CD4-positive, alpha-beta T cell (primary cell): ENCODE data around the gene PLAAT1. TPM values are rescaled to one million over a fixed set of nuclear protein-coding genes. Genes with fewer than 3 reads are reported as not detected.

ENCODE experiments used
- ATAC-seq: fragments of 200-7000 bp; cut with Tn5 transposase; one replicate; pipeline ENCODE4 v1.10.0; 2022; ENCODE audit warnings: mild to moderate bottlenecking; ENCODE audit not compliant: poor library complexity
- CTCF ChIA-PET: fragments of 350-600 bp; sonication (Branson Sonifier 250); formaldehyde crosslinking; loops from one replicate; lab custom pipeline; 2021; ENCODE audit warnings: antibody characterized with exemption, inconsistent platforms; lab: Charles Lee
- POLR2A ChIA-PET: fragments of 350-600 bp; sonication (Branson Sonifier 250); formaldehyde crosslinking; loops from one replicate; lab custom pipeline; 2021; ENCODE audit warnings: antibody characterized with exemption, inconsistent platforms; lab: Charles Lee
- DNase-seq, 14 experiments: peaks; one replicate each; pipeline ENCODE4 v3.0.0-alpha.2; 2013 to 2020; ENCODE audit warnings: mixed read lengths in 2 of 14
- H3K27ac ChIP-seq, 2 donors: one replicate each; pipeline versions ENCODE4 v1.5.1 to v1.7.0; 2013; ENCODE audit warnings: low read length in 2 of 2, low read depth in 1 of 2, mild to moderate bottlenecking in 1 of 2
- H3K27me3 ChIP-seq, 2 experiments: 1 replicate in 1 of 2; 2 replicates in 1 of 2; pipeline versions ENCODE4 v1.6.1 to v1.7.0; 2013; ENCODE audit warnings: low read length in 2 of 2, control low read depth in 1 of 2, mild to moderate bottlenecking in 1 of 2, moderate library complexity in 1 of 2; ENCODE audit not compliant: insufficient read depth in 2 of 2, control insufficient read depth in 1 of 2
- H3K36me3 ChIP-seq: one replicate; pipeline ENCODE4 v1.6.1; 2013; ENCODE audit warnings: low read length, control low read depth; ENCODE audit not compliant: insufficient read depth
- H3K4me1 ChIP-seq: one replicate; pipeline ENCODE4 v1.6.1; 2013; ENCODE audit warnings: low read length, control low read depth; ENCODE audit not compliant: insufficient read depth
- H3K4me3 ChIP-seq: one replicate; pipeline ENCODE4 v1.5.1; 2013; ENCODE audit warnings: mild to moderate bottlenecking, low read length, moderate library complexity
- H3K9me3 ChIP-seq, 2 experiments: 1 replicate in 1 of 2; 2 replicates in 1 of 2; pipeline versions ENCODE4 v1.6.1 to v1.7.0; 2013; ENCODE audit warnings: low read length in 2 of 2, mild to moderate bottlenecking in 2 of 2, control low read depth in 1 of 2, moderate library complexity in 1 of 2; ENCODE audit not compliant: control insufficient read depth in 1 of 2, insufficient read depth in 1 of 2
- H3K27ac Mint-ChIP-seq: one replicate; pipeline ENCODE4 v1.8.0; 2020; ENCODE audit warnings: mixed read lengths
- H3K27me3 Mint-ChIP-seq: one replicate; pipeline ENCODE4 v1.8.0; 2021; ENCODE audit warnings: mixed read lengths
- H3K36me3 Mint-ChIP-seq: one replicate; pipeline ENCODE4 v1.8.0; 2021; ENCODE audit warnings: low read depth, mixed read lengths
- H3K4me1 Mint-ChIP-seq: one replicate; pipeline ENCODE4 v1.8.0; 2021; ENCODE audit warnings: low read depth, mixed read lengths
- H3K4me3 Mint-ChIP-seq: one replicate; pipeline ENCODE4 v1.8.0; 2020; ENCODE audit warnings: mild to moderate bottlenecking, mixed read lengths
- H3K9me3 Mint-ChIP-seq: one replicate; pipeline ENCODE4 v1.8.0; 2020; ENCODE audit warnings: mixed read lengths
- CTCF ChIP-seq: fragments of 200-600 bp; IDR thresholded peaks from one replicate; pipeline ENCODE4 v1.8.0; 2022; ENCODE audit warnings: antibody characterized with exemption, mild to moderate bottlenecking
- intact Hi-C, 2 experiments: fragments of 100-400 bp; cut with DNase I in 1 of 2; cut with micrococcal nuclease in 1 of 2; formaldehyde crosslinking; loops; one replicate each; pipeline versions ENCODE4 v1.15.1 to v1.9.0; 2023 to 2025; cut with DNase I, micrococcal nuclease
- total RNA-seq, 174 experiments: library from RNA in 2 of 174; stranded (reverse) in 2 of 174; gene quantifications; one replicate each; pipeline ENCODE4 v1.2.3 and lab custom pipeline; 2021 to 2026

PLAAT1 gene
- total RNA-seq, 2 experiments from 2014 or later: not detected

- intact Hi-C loops: no loop called here
- Histone ChIP-seq H3K4me3 (no peak overlapping the region), H3K4me1 (no peaks in the 10 kb centered on the region), H3K27me3 (no peaks in the 10 kb centered on the region), H3K27ac (no peak overlapping the region), H3K36me3 (no peaks in the 10 kb centered on the region), H3K9me3 (no peaks in the 10 kb centered on the region)
- H3K9me3 Mint-ChIP-seq: no peaks in the 10 kb centered on the region
- H3K4me1 Mint-ChIP-seq: no peaks in the 10 kb centered on the region
- no peak for TF ChIP-seq CTCF
- DNase-seq (no peak), ATAC-seq (no peak)
- no peak overlapping the region for H3K27ac Mint-ChIP-seq
- H3K36me3 Mint-ChIP-seq: no peaks in the 10 kb centered on the region
- H3K27me3 Mint-ChIP-seq: peaks cover 12% of the 10 kb centered on the region
- no peak overlapping the region for H3K4me3 Mint-ChIP-seq
- ChIA-PET CTCF (no interaction called here), POLR2A (no interaction called here)
Observed at GRCh38 chr3:193313061-193313958, 72.3 kb downstream of the PLAAT1 start.

- H3K27me3 Mint-ChIP-seq: peaks cover 12% of the 10 kb centered on the region
- no peak for ATAC-seq
- intact Hi-C loops: no loop called here
Observed at GRCh38 chr3:193314161-193314560, 73.1 kb downstream of the PLAAT1 start.

GRCh38 chr3:193317682-193318300 lies 76.8 kb downstream of the PLAAT1 start:
- no peak for TF ChIP-seq CTCF
- H3K36me3 ChIP-seq: no peaks in the 10 kb centered on the region
- no peaks in the 10 kb centered on the region for H3K27me3 ChIP-seq
- H3K9me3 ChIP-seq: no peaks in the 10 kb centered on the region
- H3K9me3 Mint-ChIP-seq: no peaks in the 10 kb centered on the region
- ChIA-PET CTCF (no interaction called here), POLR2A (no interaction called here)
- ATAC-seq: no peak
- H3K4me1 Mint-ChIP-seq: no peaks in the 10 kb centered on the region
- H3K36me3 Mint-ChIP-seq: no peaks in the 10 kb centered on the region
- intact Hi-C loops: no loop called here
- H3K27me3 Mint-ChIP-seq: no peaks in the 10 kb centered on the region
- no peak overlapping the region for H3K4me3 ChIP-seq
- H3K27ac ChIP-seq: no peak overlapping the region
- no peak overlapping the region for H3K27ac Mint-ChIP-seq
- H3K4me3 Mint-ChIP-seq: no peak overlapping the region
- no peaks in the 10 kb centered on the region for H3K4me1 ChIP-seq
- DNase-seq: no peak

More at GRCh38 chr3:193314161-193314560, 73.1 kb downstream of the PLAAT1 start:
- TF ChIP-seq CTCF: no peak
- CTCF ChIA-PET: no interaction called here
- Mint-ChIP-seq H3K4me1 (no peaks in the 10 kb centered on the region), H3K36me3 (no peaks in the 10 kb centered on the region), H3K4me3 (no peak overlapping the region), H3K9me3 (no peaks in the 10 kb centered on the region), H3K27ac (no peak overlapping the region)
- H3K9me3 ChIP-seq: no peaks in the 10 kb centered on the region
- H3K4me3 ChIP-seq: no peak overlapping the region
- no peaks in the 10 kb centered on the region for H3K27me3 ChIP-seq
- H3K36me3 ChIP-seq: no peaks in the 10 kb centered on the region
- POLR2A ChIA-PET: no interaction called here
- H3K4me1 ChIP-seq: no peaks in the 10 kb centered on the region
- H3K27ac ChIP-seq: no peak overlapping the region
- no peak for DNase-seq

Other genes starting within 250 kb of the PLAAT1 start
- not detected for gene ATP13A5, start 137.5 kb downstream of the PLAAT1 start, total RNA-seq